IPS-NIHi7 (cell line): ENCODE data around the gene SEC31A.
A peak's percentile ranks its signal among the peaks of the same experiment; 100 is the strongest.
"Not testable (repeated sequence)": the region's sequence is repeated elsewhere in the genome, so short reads cannot be mapped to it uniquely, and the experiment has no call there.

ENCODE experiments used
- DNase-seq: peaks from one replicate; pipeline ENCODE4 v3.0.0; 2012; ENCODE audit warnings: mixed read lengths; ENCODE audit errors: extremely low spot score

Gene SEC31A

GRCh38 chr4:82848706-82849105 lies 42.2 kb downstream of the SEC31A start:
- no peak for DNase-seq

GRCh38 chr4:82842593-82842992 lies 48.4 kb downstream of the SEC31A start:
- DNase-seq: peak; percentile 14

GRCh38 chr4:82839624-82840023 lies 51.3 kb downstream of the SEC31A start:
- no peak for DNase-seq

GRCh38 chr4:82833696-82834313 lies 57.1 kb downstream of the SEC31A start:
- no peak for DNase-seq

- not testable (repeated sequence) for DNase-seq
Observed at GRCh38 chr4:82833060-82833459, 57.9 kb downstream of the SEC31A start.

- DNase-seq: no peak
Observed at GRCh38 chr4:82825425-82825824, 65.5 kb downstream of the SEC31A start.

- no peak for DNase-seq
Observed at GRCh38 chr4:82823062-82823461, 67.9 kb downstream of the SEC31A start.

- DNase-seq: no peak
Observed at GRCh38 chr4:82820689-82821088, 70.3 kb downstream of the SEC31A start.

- DNase-seq: no peak
Observed at GRCh38 chr4:82818664-82819662, 72.0 kb downstream of the SEC31A start.

- DNase-seq: not testable (repeated sequence)
Observed at GRCh38 chr4:82816874-82817273, 74.1 kb downstream of the SEC31A start.

- DNase-seq: no peak
Observed at GRCh38 chr4:82814034-82814433, 76.9 kb downstream of the SEC31A start.

GRCh38 chr4:82811838-82812341 lies 79.1 kb downstream of the SEC31A start:
- peak; percentile 63 for DNase-seq

- no peak for DNase-seq
Observed at GRCh38 chr4:82811392-82811791, 79.6 kb downstream of the SEC31A start.

GRCh38 chr4:82810176-82810575 lies 80.8 kb downstream of the SEC31A start:
- no peak for DNase-seq

- no peak for DNase-seq
Observed at GRCh38 chr4:82809619-82810018, 81.3 kb downstream of the SEC31A start.

GRCh38 chr4:82803746-82804145 lies 87.2 kb downstream of the SEC31A start:
- no peak for DNase-seq

GRCh38 chr4:82802911-82803310 lies 88.0 kb downstream of the SEC31A start:
- no peak for DNase-seq

- DNase-seq: no peak
Observed at GRCh38 chr4:82801910-82802521, 88.9 kb downstream of the SEC31A start.

- DNase-seq: no peak
Observed at GRCh38 chr4:82799006-82799881, 91.7 kb downstream of the SEC31A start.

GRCh38 chr4:82798168-82799005 lies 92.6 kb downstream of the SEC31A start, which contains the start of gene SCD5:
SCD5 (minus strand) TSS chr4:82798796; CDS start chr4:82798537, 259 bp downstream.
- DNase-seq: peak; percentile 72
